PFSK-1 (cell line): ENCODE measurements around the gene CAV1.

Experiments used
- FOXP2 ChIP-seq: optimal IDR thresholded peaks from 2 replicates; pipeline ENCODE3; 2011; ENCODE audit warnings: borderline replicate concordance, control low read depth, inconsistent platforms; ENCODE audit not compliant: insufficient read depth; ENCODE audit errors: extremely low read length, extremely low read depth
- POLR2AphosphoS5 ChIP-seq: IDR thresholded peaks from 2 replicates; pipeline ENCODE4 v1.6.1; 2012; ENCODE audit warnings: low read depth, mild to moderate bottlenecking, control low read depth, low read length, moderate library complexity
- SIN3A ChIP-seq: IDR thresholded peaks from 2 replicates; pipeline ENCODE4 v1.6.1; 2012; ENCODE audit warnings: mild to moderate bottlenecking, low read length, moderate library complexity, borderline replicate concordance; ENCODE audit not compliant: insufficient read depth
- TAF1 ChIP-seq: IDR thresholded peaks from 2 replicates; pipeline ENCODE4 v1.6.1; 2012; ENCODE audit warnings: low read length, control low read depth, borderline replicate concordance; ENCODE audit not compliant: insufficient read depth
- TF ChIP-seq, protein P1 (sequence below), 2 experiments: IDR thresholded peaks; 2 replicates each; pipeline versions ENCODE4 v1.6.1 to v1.8.0; 2011 to 2012; ENCODE audit warnings: low read depth in 2 of 2, low read length in 2 of 2, control low read depth in 1 of 2, inconsistent platforms in 1 of 2, mild to moderate bottlenecking in 1 of 2, moderate library complexity in 1 of 2; ENCODE audit not compliant: insufficient read depth in 1 of 2

The CAV1 gene

DNA sequence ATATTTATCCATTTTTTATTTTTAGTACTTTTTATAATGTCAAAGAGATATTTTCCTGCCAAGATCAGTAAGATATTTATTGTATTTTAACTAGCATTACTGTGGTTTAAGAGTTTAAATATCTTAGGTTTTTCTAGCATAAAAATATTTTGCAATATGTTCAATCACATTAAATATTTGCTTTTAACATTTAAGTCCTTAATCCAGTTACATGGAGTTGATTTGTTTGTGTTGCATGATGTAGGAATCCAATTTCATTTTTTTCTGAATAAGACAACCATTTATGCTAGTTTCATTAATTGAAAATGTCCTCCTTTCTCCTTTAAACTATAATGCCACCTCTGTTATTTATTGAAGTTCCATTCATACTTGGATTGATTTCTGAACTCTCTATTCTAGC is 41.8 kb downstream of the CAV1 start:
- TF ChIP-seq POLR2AphosphoS5 = no peak
- TF ChIP-seq TAF1 = no peak
- TF ChIP-seq, protein P1, sequence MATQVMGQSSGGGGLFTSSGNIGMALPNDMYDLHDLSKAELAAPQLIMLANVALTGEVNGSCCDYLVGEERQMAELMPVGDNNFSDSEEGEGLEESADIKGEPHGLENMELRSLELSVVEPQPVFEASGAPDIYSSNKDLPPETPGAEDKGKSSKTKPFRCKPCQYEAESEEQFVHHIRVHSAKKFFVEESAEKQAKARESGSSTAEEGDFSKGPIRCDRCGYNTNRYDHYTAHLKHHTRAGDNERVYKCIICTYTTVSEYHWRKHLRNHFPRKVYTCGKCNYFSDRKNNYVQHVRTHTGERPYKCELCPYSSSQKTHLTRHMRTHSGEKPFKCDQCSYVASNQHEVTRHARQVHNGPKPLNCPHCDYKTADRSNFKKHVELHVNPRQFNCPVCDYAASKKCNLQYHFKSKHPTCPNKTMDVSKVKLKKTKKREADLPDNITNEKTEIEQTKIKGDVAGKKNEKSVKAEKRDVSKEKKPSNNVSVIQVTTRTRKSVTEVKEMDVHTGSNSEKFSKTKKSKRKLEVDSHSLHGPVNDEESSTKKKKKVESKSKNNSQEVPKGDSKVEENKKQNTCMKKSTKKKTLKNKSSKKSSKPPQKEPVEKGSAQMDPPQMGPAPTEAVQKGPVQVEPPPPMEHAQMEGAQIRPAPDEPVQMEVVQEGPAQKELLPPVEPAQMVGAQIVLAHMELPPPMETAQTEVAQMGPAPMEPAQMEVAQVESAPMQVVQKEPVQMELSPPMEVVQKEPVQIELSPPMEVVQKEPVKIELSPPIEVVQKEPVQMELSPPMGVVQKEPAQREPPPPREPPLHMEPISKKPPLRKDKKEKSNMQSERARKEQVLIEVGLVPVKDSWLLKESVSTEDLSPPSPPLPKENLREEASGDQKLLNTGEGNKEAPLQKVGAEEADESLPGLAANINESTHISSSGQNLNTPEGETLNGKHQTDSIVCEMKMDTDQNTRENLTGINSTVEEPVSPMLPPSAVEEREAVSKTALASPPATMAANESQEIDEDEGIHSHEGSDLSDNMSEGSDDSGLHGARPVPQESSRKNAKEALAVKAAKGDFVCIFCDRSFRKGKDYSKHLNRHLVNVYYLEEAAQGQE (IDR thresholded peaks at IDR 0.05; ENCODE audit: insufficient read depth in 1 of 2, low read depth in 2 of 2, low read length in 2 of 2) = no peak
- TF ChIP-seq FOXP2 = no peak
- no peak for TF ChIP-seq SIN3A

DNA sequence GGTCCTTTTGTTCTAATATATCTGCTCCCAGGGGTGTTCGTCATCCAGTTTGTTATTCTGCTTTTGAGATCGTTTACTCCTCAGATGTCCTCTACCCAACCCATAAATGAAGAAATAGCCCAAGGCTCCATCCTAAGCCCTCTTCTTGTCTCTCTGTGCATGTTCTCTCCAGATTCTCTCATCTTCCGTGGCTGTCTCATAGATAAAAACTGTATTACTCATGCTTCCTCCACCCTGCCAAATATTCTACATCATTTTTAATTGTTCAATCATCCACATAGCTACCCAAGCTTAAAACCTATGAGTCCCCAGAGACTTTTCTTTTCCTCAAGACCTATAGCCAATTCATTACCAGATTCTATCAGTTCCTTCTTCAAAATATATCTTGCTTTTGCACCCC is 44.9 kb downstream of the CAV1 start:
- no peak for TF ChIP-seq FOXP2
- TF ChIP-seq SIN3A = no peak
- TF ChIP-seq POLR2AphosphoS5 = no peak
- TF ChIP-seq TAF1 = no peak
- TF ChIP-seq, protein P1 (IDR thresholded peaks at IDR 0.05; ENCODE audit: insufficient read depth in 1 of 2, low read depth in 2 of 2, low read length in 2 of 2) = no peak

DNA sequence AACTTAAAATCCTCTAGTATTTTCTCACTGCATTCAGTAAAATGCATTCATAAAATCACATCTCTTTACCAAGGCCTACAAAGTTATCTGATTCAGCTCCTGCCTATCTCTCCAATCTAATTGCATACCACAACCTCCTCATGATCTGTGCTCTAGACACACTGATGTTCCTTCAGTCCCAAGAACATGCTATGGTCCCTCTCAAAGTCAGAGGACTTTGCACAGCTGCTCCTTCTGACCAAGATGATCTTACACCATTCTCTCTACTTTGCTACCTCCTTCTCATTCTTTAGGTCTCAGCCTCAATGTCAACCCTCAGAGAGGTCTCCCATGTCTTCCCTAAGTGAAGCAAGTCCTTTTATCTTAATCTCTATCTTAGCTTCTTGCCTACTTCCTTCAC is 45.5 kb downstream of the CAV1 start:
- TF ChIP-seq POLR2AphosphoS5 (no peak), TAF1 (no peak), SIN3A (no peak)

DNA sequence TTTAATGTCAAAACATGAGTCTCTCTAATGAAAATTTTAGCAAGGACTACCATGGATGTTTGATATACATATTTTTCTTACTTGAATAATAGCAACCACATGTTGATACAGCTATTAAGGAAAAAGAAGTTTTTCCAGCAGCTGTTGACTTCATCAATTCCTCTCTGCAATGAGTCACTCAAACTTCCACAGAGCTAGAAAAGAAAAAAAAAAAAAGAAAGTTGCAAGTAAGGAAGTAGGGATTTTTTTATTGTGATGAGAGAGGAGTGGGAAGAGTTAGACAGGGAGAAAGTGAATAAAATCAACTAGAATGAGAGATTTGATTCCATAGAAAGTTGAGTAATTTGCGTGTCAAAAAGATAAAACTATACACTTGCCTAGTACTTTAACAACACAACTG is 46.2 kb downstream of the CAV1 start:
- TF ChIP-seq TAF1 (no peak), POLR2AphosphoS5 (no peak), FOXP2 (no peak), SIN3A (no peak)
- TF ChIP-seq, protein P1 (IDR thresholded peaks at IDR 0.05; ENCODE audit: insufficient read depth in 1 of 2, low read depth in 2 of 2, low read length in 2 of 2) = no peak

DNA sequence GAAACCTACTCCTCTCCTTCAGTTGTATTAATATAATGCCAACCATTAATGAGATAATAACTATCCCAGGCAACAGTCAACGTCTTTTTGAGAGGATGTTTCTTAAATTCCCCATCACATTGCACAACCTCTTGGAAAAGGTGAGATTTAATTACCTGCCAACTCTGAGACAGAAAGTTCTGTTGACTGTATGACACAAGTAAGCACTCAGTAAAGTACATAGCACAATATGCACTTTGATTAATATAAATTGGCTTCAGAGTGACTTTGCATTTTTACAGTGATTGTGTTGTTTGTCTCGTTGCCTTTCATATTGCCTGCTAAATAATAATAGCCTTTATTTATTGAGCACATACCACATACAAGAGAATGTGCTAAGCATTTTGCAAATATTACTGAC is 46.7 kb downstream of the CAV1 start:
- TF ChIP-seq SIN3A (no peak), POLR2AphosphoS5 (no peak), FOXP2 (no peak), TAF1 (no peak)
- TF ChIP-seq, protein P1 (IDR thresholded peaks at IDR 0.05; ENCODE audit: insufficient read depth in 1 of 2, low read depth in 2 of 2, low read length in 2 of 2) = no peak
